Measurements from ENCODE around the gene EXOC6B.

Gene EXOC6B

DNA sequence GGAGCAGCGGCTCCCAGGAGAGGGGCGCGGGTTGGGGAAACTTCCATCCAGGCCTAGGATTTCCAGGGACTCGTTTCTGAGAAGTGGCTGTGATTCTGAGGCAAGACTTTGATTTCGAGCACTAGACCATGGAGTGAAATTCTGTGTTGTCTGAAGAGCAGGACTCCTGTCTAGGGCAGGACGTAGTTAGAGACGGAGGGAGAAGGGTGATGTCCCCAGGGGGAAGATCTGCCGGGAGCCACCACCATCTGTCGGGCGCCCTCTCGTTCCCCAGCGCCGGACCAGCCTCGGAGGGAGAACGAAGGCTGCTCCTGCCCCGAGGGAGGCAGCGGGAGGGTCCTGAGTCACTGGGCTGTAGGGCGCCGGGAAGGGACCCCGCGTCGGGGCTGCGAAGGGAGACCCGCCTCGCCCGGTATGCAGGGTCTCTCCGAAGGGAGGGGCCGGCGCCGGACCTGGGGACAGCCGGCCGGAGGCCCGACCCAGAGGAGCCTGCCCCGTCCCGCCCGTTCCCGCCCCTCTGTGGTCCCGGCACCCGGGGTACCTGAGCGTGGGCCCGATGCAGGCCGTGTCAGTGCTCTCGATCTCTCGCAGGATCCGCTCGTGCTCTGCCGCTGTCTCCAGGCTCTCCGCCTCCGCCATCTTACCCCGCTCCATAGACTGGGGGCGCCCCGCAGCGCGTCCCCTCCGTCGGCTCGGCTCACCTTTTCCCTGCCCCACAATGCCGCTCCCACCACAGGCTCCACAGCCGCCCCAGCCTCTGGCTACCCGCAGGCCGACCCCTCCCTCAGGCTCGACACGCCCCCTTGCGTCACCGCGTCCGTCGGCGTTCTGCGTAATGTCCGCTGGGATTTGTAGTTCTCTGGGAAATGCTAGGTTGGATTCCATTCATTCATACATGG lies at the start of gene EXOC6B:
TSS of gene EXOC6B (minus strand) at position 777 of the 899 bp plus-strand sequence.
- DNase-seq (ENCODE audit: low read depth in 2 of 2, low spot score in 1 of 2) = peak; percentile 74 to 80

DNA sequence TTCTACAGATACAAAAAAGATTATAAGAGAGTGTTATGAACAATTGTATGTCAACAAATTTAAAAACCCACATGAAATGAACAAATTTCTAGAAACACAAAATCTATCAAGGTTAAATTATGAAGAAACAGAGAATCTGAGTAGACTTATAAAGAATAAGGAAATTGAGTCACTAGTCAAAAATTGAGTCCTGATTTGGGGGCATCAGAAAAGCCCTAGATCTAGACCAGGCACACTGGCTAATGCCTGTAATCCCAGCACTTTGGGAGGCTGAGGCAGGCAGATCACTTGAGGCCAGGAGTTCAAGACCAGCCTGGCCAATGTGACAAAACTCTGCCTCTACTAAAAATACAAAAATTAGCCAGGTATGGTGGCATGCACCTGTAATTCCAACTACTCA lies 46.0 kb upstream of the EXOC6B start:
- no peak for DNase-seq (ENCODE audit: low read depth in 2 of 2, low spot score in 1 of 2)

DNA sequence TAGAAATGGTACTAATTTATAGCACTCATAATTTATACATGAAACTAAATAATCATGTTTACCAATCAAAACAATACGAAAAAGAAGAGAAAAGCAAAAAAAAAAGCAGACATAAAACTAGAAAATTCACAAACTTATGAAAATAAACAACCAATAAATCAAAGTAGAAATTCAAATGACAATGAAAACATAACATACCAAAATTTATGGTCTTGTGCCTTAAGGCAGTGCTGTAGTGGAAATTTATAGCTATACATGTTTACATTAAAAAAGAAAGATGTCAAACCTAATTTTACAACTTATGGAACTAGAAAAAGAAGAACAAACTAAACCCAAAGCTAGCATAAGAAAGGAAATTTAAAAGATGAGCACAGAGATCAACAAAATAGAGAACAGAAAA lies 45.2 kb upstream of the EXOC6B start:
- no peak for DNase-seq (ENCODE audit: low read depth in 2 of 2, low spot score in 1 of 2)

DNA sequence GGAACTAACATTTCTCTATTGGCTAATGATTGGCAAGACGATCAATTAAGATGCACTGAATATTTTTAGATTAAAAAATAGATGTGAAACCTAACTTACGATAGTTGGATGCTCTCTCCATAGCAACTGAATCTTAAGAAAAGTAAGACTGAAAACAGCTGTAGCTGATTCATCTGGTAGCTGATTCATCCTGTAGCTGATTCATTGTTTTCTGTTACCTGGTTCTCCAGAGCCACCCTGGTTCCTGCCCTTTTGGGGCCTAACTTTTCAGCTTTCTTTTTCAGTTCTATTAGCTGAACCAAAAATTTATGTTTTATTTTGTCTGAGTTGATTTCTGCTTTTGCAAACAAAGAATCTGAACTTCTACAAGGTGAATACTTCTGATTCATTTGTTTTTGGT lies 38.7 kb upstream of the EXOC6B start:
- DNase-seq (ENCODE audit: low read depth in 2 of 2, low spot score in 1 of 2) = no peak

DNA sequence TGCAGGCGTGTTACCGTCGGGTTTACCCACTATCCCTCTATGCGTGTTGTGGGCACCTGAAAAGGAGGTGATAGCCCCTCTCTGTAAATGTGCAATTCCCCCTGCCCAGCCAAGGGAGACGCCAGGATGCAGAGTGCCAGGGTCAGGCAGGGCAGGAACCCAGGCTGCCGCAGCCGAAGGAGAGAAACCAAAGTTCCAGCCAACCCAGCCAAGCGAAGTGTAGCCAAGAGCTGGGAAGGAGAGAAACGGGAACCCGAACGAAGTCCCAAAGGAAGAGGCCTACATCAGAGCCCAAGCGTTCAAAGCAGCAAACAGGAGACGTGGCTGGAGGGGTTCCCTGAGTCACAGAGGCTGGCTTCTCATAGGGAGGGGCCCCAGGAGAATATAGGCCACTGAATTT lies 37.2 kb upstream of the EXOC6B start:
- DNase-seq (ENCODE audit: low read depth in 2 of 2, low spot score in 1 of 2) = no peak

DNA sequence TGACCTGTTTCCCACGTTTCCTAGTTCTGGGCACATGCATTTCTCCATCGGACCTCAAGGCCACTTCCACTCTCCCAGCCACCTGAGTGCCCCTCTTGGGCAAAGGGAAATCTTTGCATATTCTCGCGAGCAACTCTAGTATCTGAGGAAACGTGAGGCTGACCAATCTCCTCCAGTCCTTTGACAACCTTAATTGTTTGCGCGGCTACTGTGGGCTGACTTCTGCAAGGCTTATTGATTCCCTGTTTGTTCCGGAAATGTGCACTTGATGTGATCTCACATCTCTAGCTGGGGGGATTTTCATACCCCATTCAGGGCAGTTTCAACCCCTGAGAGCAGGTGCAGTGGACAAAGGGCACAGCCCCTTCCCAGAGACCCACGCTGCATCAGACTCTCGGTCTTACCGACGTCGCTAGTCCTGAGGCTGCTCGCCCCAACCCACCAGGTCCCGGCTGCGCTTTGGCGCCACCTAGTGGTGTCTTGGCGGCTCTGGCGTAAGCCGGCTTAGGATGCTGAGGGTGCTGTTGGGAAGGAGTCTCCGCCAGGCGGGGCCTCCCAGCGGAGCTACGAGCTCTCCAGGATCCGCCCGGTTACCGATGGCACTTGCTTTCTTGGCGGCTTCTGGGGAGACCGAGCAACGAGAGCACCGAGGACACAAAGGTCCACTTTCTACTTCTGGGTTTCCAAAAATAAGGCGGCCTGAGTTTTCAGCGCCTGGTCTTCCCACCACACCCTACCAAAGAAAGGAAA lies 36.6 kb upstream of the EXOC6B start:
- peak; percentile 70 to 71 for DNase-seq (ENCODE audit: low read depth in 2 of 2, low spot score in 1 of 2)

DNA sequence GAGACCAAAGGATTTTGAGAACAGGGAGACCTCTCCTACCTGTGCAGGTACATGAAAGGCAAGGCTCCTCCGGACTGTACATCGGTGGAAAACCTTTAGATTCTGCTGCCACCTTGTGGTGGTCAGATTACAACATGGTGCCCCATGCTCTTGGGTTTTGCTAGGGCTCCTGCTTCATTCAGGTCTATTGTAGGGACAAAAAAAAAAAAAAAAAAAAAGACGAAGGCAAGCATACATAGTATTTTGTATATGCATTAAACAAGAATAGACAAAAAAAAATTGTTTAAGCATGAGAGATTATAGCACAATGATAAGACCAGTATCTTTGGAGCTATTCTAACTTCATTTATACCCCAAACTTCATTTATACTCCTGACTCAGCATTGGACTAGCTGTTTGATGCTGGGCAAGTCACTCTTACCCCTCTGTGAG lies 34.0 kb upstream of the EXOC6B start:
- peak; percentile 13 to 22 for DNase-seq (ENCODE audit: low read depth in 2 of 2, low spot score in 1 of 2)

DNA sequence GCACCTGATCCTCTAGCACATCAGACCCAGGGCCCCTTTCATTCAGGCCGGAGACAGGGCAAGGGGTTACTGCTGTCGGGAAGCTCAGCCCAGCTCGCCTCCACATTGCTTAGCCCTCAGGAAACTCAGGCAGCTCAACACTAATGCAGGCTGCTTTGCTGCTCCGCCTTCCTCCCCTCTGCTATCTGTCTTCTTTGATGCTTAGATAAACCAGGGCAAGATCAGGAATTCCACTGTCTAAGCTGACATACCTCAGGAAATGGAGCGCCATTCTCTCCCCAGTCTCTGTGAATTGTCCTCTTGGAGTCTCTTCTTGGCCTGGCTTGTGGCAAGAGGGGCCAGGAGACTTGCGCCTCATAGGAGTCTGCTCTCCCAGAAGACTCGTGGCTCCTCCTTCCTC lies 25.5 kb upstream of the EXOC6B start:
- no peak for DNase-seq (ENCODE audit: low read depth in 2 of 2, low spot score in 1 of 2)

DNA sequence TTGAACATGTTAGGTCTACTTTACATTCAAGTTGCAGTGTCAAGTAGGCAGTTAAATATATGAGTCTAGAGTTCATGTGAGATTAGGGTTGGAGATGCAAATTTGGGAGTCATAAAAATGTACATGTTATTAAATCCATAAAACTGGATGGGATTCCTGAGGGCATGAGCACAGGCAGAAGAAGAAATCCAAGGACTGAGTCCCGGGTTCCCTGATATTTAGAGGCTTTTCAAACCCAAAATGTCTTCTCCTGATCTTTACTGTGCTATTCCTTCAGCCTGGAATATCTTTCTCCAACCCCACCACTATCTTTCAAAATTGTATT lies 23.3 kb upstream of the EXOC6B start:
- no peak for DNase-seq (ENCODE audit: low read depth in 2 of 2, low spot score in 1 of 2)

DNA sequence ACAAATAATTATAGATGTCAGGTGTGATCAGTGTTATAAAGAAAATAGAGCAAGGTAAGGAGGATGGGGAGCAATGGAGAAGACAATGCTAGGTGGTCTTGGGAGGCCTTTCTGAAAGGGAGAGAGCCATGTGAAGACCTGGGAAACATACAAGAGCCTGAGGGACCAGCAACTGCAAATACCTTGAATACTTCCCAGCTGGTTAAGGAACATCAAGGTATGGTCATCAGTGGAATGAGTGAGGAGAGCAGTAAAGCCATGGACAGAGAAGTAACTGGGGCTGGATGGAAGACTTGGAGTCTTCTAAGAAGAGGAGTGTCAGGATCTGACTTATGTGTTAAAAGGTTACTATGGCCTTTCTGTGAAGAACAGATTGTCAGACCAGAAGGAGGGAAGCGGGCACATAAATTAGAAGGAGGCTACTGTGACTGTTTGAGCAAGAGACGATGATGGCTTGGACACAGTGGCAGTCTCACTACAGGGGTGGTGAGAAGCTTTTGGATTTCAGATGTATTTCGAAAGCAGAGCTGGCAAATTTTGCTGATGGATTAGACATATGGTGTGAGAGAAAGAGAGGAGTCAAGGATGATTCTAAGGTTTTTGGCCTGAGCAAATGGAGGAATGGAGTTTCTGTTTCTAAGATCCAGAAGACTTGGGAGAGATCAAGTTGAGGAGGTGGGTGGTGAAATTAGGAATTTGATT lies 22.8 kb upstream of the EXOC6B start:
- no peak for DNase-seq (ENCODE audit: low read depth in 2 of 2, low spot score in 1 of 2)

DNA sequence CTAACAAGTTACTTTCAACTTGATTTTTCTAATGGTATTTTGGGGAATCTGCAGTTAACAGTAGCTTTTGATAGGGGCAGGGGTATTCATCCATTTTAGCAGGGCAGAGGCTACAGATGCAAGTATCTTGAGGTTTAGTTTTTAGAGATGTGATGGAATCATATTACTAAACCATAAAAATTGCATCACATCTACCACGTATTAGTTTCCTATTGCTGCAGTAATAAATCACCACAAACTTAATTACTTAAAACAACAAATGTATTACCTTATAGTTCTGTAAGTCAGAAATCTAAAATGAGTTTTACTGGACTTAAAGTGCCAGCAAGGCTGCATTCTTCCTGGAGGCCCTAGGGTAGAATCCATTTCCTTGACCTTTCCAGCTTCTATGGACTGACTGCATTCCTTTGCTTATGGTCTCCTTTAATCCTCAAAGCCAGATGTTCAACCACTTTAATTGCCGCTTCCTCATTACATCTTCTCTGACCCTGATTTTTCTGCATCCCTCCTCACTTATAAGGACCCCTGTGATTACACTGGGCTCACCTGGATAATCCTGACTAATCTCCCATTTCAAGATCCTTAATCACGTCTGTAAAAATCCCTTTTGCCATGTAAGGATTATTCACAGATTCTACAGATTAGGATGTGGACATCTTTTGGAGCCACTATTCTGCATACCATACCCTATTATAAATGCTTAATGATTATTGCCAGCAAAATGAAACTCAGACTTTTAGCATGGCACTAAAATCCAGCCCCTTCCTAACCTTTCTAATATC lies 21.9 kb upstream of the EXOC6B start:
- DNase-seq (ENCODE audit: low read depth in 2 of 2, low spot score in 1 of 2) = no peak

DNA sequence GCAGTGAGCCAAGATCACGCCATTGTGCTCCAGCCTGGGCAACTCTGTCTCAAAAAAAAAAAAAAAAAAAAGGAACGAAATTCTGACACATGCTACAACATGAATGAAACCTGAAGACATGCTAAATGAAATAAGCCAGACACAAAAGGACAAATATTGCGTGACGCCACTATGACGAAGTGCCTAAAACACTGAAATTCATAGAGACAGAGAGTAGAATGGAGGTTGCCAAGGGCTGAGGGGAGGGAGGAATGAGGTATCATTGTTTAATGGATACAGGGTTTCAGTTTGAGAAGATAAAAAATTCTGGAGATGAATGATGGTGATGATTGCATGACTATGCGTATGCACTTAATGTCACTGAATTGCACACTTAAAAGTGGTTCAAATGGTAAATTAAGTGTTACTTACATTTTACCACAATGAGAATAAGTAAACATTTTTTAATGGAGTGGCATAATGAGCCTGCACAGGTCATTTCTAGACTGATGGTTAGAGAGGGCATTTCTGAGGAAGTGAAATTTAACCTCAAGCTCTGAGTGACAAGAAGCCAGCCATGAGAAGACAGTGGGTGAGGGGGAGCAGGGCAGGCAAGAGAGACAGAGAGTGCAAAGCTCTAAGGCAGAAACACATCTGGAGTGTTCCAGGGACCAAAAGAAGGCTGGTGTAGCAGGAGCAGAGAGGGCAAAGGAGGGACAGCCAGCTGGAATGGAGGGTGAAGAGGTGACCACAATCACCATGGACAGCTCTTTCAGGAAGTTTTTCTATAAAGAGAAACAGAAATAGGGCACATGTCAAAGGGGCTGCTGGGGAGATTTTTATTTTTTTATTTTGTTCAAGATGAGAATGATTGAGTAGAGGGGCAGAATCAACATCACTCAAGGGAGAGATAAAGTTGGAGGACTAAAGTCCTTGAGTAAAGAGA lies 20.6 kb upstream of the EXOC6B start:
- DNase-seq (ENCODE audit: low read depth in 2 of 2, low spot score in 1 of 2) = no peak

DNA sequence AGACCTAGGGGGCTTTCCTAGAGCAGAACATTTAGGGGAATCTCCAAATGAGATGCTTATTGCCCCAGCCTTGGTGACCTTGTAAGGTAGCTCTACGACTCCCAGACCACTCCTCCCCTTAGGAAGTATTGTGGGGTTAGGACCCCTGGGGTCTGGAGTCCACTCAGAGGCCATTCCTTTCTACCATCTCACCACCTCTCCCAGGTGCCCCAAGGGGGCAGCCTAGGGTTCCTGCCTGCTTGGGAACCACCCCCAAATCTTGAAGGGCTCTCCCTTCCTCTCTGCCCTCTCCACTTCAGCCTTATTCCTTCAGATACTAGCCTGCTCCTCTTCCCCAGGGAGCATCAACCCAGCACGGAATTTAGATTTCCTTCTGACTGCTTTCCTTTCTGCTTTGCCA lies 17.5 kb upstream of the EXOC6B start:
- DNase-seq (ENCODE audit: low read depth in 2 of 2, low spot score in 1 of 2) = no peak

DNA sequence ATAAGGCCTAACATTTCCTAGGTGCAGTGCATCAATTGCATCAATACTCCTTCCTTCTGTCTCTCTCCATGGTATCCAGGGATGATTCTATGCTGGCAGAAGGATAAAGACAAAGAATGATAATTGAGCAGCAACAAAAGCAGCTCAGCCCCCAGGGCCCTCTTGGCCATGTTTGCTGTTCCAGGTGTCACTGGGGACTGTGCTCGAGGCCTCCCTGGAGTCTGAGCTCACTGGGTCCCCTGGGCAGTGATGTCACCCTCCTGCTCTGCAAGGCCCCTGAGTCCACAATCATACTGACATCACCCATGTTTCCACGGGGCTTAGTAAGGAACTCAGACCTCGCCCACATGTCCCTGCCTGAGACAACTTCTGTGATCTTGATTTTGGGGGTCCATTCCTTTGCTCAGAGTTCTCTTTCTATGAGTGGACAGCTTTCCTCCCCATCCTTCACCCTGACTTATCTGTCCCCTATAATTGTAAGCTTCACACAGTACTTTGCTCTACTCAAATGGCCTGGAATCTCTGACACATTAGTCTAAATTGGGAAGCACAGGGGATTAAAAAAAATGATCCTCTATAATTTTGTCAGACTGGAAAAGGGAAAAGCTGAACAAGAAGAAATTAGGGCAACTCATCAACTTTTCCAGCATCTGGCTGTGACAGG lies 15.8 kb upstream of the EXOC6B start:
- DNase-seq (ENCODE audit: low read depth in 2 of 2, low spot score in 1 of 2) = no peak

DNA sequence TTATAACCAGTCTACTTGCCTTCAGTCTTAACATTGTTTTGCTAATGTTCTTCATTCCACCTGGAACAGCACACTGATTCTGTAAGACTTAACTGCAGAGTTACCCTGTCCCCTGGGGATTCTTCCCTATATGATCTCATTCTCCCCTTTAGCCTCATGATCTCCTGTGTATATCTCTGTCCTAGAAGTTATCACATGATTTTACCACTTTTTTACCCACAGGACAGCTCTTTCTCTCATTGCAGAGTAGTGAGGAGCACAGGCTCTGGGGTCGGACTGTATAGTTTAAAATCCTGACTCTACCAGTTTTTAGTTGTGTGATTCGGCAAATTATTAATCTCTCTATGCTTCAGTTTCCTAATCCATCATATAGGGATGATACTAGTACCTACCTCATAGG lies 14.2 kb upstream of the EXOC6B start:
- DNase-seq (ENCODE audit: low read depth in 2 of 2, low spot score in 1 of 2) = no peak

DNA sequence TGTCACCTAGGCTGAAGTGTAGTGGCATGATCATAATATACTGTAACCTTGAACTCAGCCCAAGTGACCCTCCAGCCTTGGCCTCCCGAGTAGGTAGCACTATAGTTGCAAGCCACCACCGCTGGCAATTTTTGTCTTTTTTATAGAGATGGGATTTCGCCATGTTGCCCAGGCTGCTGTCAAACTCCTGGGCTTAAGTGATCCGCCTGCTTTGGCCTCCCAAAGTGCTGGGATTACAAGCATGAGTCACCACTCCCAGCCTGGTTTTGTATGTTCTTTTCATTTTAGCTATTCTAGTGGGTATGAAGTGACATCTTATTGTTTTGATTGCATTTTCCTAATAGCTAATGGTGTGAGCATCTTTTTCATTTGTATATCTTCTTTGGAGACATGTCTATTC lies 11.3 kb upstream of the EXOC6B start:
- DNase-seq (ENCODE audit: low read depth in 2 of 2, low spot score in 1 of 2) = no peak

DNA sequence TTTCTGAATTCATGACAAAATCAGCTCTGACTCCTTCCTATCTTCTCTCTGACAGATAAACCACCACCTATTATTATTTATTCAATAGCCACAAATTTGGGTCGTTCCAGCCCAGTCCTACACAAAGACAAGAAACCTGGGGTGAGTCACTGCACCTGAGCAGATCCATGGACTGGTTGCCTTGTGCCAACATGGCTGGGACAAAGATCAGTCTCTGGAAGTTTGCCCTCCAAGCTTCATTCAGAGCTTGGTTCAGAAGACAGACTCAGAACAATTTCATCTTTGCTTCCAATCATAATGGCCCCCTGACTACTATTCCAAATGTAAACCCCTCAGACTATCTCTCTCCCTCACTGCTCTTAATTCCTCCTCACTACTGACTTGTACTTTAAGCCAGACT lies 9.6 kb upstream of the EXOC6B start:
- no peak for DNase-seq (ENCODE audit: low read depth in 2 of 2, low spot score in 1 of 2)

DNA sequence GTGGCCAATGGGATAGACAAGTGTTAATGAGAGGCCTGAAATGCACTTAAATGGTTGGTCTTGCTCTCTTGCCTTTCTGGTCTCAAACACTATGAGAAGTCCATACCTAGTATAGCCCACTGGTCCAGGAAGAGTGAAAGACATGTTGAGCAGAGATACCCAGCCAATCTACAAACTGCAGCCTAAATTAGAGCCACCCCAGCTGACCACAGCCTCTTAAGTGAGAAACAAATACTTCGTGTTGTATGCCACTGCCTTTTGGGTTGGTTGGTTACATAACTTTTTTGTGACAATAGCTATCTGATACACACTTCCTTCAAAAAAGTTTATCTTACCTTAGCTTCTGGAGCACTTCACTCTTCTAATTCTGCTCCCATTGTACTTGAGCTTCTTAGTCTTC lies 8.8 kb upstream of the EXOC6B start:
- no peak for DNase-seq (ENCODE audit: low read depth in 2 of 2, low spot score in 1 of 2)

DNA sequence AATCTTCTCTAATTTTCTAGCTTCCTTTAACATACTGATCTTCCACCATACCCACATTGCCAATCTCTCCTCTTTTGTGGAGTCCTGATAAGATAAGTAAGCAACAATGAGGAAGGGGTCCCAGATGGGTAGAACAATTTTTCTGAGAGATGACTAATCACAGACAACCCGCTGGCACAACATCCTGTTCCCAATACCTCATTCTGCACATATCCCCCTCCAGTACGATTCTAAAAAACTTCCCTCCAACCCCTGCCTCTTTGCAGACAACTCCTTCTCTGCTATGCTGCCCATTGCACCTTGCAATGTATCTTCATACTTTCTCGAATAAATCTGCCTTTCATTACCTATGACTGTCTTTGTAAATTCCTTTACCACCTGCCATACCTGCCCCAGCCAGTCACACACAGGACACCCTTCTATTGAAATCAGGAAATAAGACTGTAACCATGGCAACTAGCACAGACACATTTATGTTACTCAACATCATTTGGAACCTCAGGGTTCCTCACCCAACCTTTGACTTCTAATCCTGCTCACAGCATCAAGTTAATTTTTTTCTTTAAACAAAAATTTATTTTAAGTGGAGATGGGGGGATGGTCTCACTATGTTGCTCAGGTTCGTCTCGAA lies 7.4 kb upstream of the EXOC6B start:
- no peak for DNase-seq (ENCODE audit: low read depth in 2 of 2, low spot score in 1 of 2)

Data from stimulated activated CD8-positive, alpha-beta memory T cell treated with anti-CD3 and anti-CD28 coated beads, Interleukin-4, amount 100 ng/mL, for 1 hour (primary cell).